Astrocyte (in vitro differentiated cells and primary cell): Measurements from ENCODE around the gene CNTN1. TPM values are rescaled to one million over a fixed set of nuclear protein-coding genes. Genes with fewer than 3 reads are reported as not detected.

Experiments
- DNase-seq: peaks from one replicate; pipeline ENCODE4 v3.0.0-alpha.2; 2010; ENCODE audit warnings: low read depth
- FAIRE-seq: peaks from 2 replicates; lab custom pipeline; 2011; peaks lifted over from hg19 to GRCh38; lab: Jason Lieb, UNC
- H2AFZ ChIP-seq: 2 replicates; pipeline ENCODE4 v1.6.0; 2012; ENCODE audit warnings: low read depth, low read length, inconsistent platforms
- H3K27ac ChIP-seq: 2 replicates; pipeline ENCODE4 v1.5.1; 2011; ENCODE audit warnings: low read depth, low read length, inconsistent platforms
- H3K27me3 ChIP-seq: 2 replicates; pipeline ENCODE4 v1.6.0; 2011; ENCODE audit warnings: low read length, inconsistent platforms; ENCODE audit not compliant: insufficient read depth
- H3K36me3 ChIP-seq: 2 replicates; pipeline ENCODE4 v1.5.1; 2011; ENCODE audit warnings: low read length, inconsistent platforms; ENCODE audit not compliant: insufficient read depth
- H3K4me1 ChIP-seq: 2 replicates; pipeline ENCODE4 v1.5.1; 2011; ENCODE audit warnings: low read length, inconsistent platforms; ENCODE audit not compliant: insufficient read depth
- H3K4me2 ChIP-seq: 2 replicates; pipeline ENCODE4 v1.6.0; 2012; ENCODE audit warnings: low read length, inconsistent platforms
- H3K4me3 ChIP-seq: 2 replicates; pipeline ENCODE4 v1.5.1; 2011; ENCODE audit warnings: low read depth, mild to moderate bottlenecking, low read length, inconsistent platforms; ENCODE audit not compliant: insufficient read depth
- H3K79me2 ChIP-seq: 2 replicates; pipeline ENCODE4 v1.6.0; 2012; ENCODE audit warnings: mild to moderate bottlenecking, low read length, inconsistent platforms; ENCODE audit not compliant: insufficient read depth
- H3K9ac ChIP-seq: 2 replicates; pipeline ENCODE4 v1.6.0; 2012; ENCODE audit warnings: mild to moderate bottlenecking, low read length, inconsistent platforms
- H3K9me3 ChIP-seq: 2 replicates; pipeline ENCODE4 v1.5.1; 2012; ENCODE audit warnings: low read depth, mild to moderate bottlenecking, low read length, inconsistent platforms; ENCODE audit not compliant: insufficient read depth
- H4K20me1 ChIP-seq: 2 replicates; pipeline ENCODE4 v1.6.0; 2012; ENCODE audit warnings: low read length, inconsistent platforms; ENCODE audit not compliant: insufficient read depth
- H3K27ac Mint-ChIP-seq: one replicate; pipeline ENCODE4 v1.8.0; 2021; ENCODE audit warnings: mild to moderate bottlenecking, mixed read lengths; ENCODE audit not compliant: unreplicated experiment
- H3K27me3 Mint-ChIP-seq: one replicate; pipeline ENCODE4 v1.8.0; 2021; ENCODE audit warnings: low read depth, mixed read lengths; ENCODE audit not compliant: unreplicated experiment
- H3K36me3 Mint-ChIP-seq: one replicate; pipeline ENCODE4 v1.8.0; 2021; ENCODE audit warnings: low read depth, mixed read lengths; ENCODE audit not compliant: unreplicated experiment
- H3K4me1 Mint-ChIP-seq: one replicate; pipeline ENCODE4 v1.8.0; 2021; ENCODE audit warnings: low read depth, mixed read lengths; ENCODE audit not compliant: unreplicated experiment
- H3K4me3 Mint-ChIP-seq: one replicate; pipeline ENCODE4 v1.8.0; 2021; ENCODE audit warnings: mild to moderate bottlenecking, moderate library complexity, mixed read lengths; ENCODE audit not compliant: unreplicated experiment
- H3K9me3 Mint-ChIP-seq: one replicate; pipeline ENCODE4 v1.8.0; 2021; ENCODE audit warnings: mild to moderate bottlenecking, mixed read lengths; ENCODE audit not compliant: unreplicated experiment
- EZH2 ChIP-seq: IDR thresholded peaks from 2 replicates; pipeline ENCODE4 v1.6.1; 2012; ENCODE audit warnings: mild to moderate bottlenecking, low read length, inconsistent platforms; ENCODE audit not compliant: insufficient read depth
- total RNA-seq: library from RNA; stranded (reverse); gene quantifications from 2 replicates; pipeline ENCODE4 v1.2.1, GENCODE V29; 2021
- TF ChIP-seq, protein P1 (sequence below): IDR thresholded peaks from 2 replicates; pipeline ENCODE4 v1.5.1; 2011; ENCODE audit warnings: low read depth, mild to moderate bottlenecking, inconsistent platforms, low read length, moderate library complexity; ENCODE audit not compliant: insufficient read depth

The CNTN1 gene
- total RNA-seq, 1 donor from 2014 or later, result 2.1 TPM

DNA sequence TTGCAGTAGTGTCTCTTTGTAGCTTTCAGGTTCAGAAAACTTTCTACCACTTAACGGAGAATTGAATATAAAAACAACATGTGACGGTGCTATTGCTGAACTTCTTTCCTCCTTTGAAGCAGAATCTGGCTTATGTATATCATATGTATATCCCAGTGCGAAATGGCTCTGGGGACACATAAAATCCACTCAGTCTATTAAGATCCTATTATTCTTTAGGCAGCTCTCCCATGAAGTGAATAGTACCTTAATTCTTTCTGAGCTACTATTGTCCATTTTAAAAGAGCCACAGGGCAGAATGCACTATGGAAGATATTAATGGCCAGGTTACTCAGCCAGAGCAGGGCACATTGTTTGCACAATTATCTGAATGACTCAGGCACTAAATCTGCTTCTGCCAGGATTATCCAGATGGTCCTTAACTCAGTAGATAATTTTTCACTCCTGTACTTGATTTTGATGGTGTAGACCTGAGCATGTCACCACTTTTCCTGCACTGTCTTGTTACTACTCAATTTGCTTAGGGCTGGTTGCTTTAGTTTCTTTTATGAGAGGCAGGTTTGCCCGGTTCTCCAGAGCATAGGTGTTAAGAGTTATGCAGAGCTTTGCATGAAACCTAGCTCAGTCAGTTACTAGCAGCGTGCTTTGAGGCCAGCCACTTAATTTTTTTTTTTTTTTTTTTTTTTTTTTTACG lies 5.5 kb downstream of the CNTN1 start:
- DNase-seq (no peak), FAIRE-seq (no peak)
- H3K27ac Mint-ChIP-seq, result no peak overlapping the region
- Histone ChIP-seq H4K20me1 (no peaks in the 10 kb centered on the region), H3K4me1 (no peaks in the 10 kb centered on the region), H3K27ac (no peak overlapping the region), H3K27me3 (peaks cover 13% of the 10 kb centered on the region), H3K9me3 (no peaks in the 10 kb centered on the region), H2AFZ (no peak overlapping the region), H3K79me2 (no peaks in the 10 kb centered on the region), H3K36me3 (no peaks in the 10 kb centered on the region), H3K9ac (no peak overlapping the region), H3K4me3 (no peak overlapping the region), H3K4me2 (no peak overlapping the region)
- H3K4me3 Mint-ChIP-seq, result no peak overlapping the region
- H3K27me3 Mint-ChIP-seq, result no peaks in the 10 kb centered on the region
- no peaks in the 10 kb centered on the region for H3K36me3 Mint-ChIP-seq
- no peaks in the 10 kb centered on the region for H3K9me3 Mint-ChIP-seq
- no peaks in the 10 kb centered on the region for H3K4me1 Mint-ChIP-seq
- TF ChIP-seq, protein P1, sequence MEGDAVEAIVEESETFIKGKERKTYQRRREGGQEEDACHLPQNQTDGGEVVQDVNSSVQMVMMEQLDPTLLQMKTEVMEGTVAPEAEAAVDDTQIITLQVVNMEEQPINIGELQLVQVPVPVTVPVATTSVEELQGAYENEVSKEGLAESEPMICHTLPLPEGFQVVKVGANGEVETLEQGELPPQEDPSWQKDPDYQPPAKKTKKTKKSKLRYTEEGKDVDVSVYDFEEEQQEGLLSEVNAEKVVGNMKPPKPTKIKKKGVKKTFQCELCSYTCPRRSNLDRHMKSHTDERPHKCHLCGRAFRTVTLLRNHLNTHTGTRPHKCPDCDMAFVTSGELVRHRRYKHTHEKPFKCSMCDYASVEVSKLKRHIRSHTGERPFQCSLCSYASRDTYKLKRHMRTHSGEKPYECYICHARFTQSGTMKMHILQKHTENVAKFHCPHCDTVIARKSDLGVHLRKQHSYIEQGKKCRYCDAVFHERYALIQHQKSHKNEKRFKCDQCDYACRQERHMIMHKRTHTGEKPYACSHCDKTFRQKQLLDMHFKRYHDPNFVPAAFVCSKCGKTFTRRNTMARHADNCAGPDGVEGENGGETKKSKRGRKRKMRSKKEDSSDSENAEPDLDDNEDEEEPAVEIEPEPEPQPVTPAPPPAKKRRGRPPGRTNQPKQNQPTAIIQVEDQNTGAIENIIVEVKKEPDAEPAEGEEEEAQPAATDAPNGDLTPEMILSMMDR, result no peak
- TF ChIP-seq EZH2, result no peak

DNA sequence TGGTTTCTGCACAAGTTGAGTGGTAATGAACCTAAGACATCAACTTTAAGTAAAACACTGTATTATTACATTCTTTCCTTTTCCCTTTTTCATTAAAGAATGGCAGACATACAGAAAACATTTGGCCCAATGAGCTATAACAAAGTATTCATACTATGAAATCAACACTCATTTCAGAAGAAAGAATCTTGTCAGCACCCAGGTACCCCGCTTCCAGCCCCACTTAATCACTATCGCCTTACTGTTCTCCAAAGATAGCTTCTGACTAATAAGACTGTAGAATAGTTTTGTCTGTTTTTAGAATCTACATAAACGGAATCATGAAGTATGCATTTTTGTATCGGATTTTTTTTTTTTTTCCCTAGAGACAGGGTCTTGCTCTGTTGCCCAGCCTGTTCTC lies 9.5 kb downstream of the CNTN1 start:
- no peak for FAIRE-seq
- H3K27ac Mint-ChIP-seq, result no peak overlapping the region

DNA sequence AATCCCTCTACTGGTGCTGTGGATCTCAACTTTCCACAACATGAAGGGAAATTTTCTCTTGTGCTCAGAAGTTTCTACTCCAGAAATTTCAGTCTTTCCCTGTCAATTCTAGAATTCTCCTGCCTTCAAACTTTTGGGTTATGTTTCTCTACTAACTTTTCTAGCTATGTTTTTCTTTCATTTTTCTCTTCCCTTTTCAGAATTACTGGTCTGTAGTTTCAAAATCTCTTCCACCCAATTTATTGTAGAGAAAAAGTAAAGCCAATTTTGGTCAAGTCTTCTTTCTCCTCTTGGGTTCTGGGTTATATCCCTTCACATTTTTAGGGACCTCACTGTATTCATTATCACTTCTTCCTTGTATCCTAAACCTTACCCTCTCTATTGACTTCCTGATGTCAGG lies 18.9 kb downstream of the CNTN1 start:
- Mint-ChIP-seq H3K27ac (no peak overlapping the region), H3K36me3 (no peaks in the 10 kb centered on the region), H3K27me3 (peaks cover 3% of the 10 kb centered on the region), H3K4me1 (no peaks in the 10 kb centered on the region), H3K4me3 (no peak overlapping the region), H3K9me3 (no peaks in the 10 kb centered on the region)
- no peak overlapping the region for H2AFZ ChIP-seq
- no peak overlapping the region for H3K4me3 ChIP-seq
- no peak for TF ChIP-seq EZH2
- TF ChIP-seq, protein P1, result no peak
- H4K20me1 ChIP-seq, result no peaks in the 10 kb centered on the region
- no peak for DNase-seq
- no peaks in the 10 kb centered on the region for H3K36me3 ChIP-seq
- no peak for FAIRE-seq
- no peaks in the 10 kb centered on the region for H3K79me2 ChIP-seq
- no peak overlapping the region for H3K9ac ChIP-seq
- no peaks in the 10 kb centered on the region for H3K9me3 ChIP-seq
- no peaks in the 10 kb centered on the region for H3K4me1 ChIP-seq
- H3K4me2 ChIP-seq, result no peak overlapping the region
- H3K27ac ChIP-seq, result no peak overlapping the region
- H3K27me3 ChIP-seq, result no peaks in the 10 kb centered on the region

More for the DNA sequence above, 9.5 kb downstream of the CNTN1 start:
- Histone ChIP-seq H3K27me3 (no peaks in the 10 kb centered on the region), H3K27ac (no peak overlapping the region), H3K79me2 (no peaks in the 10 kb centered on the region), H3K9ac (no peak overlapping the region), H4K20me1 (no peaks in the 10 kb centered on the region), H3K9me3 (no peaks in the 10 kb centered on the region), H3K4me3 (no peak overlapping the region), H2AFZ (no peak overlapping the region), H3K4me2 (no peak overlapping the region), H3K4me1 (no peaks in the 10 kb centered on the region), H3K36me3 (no peaks in the 10 kb centered on the region)
- TF ChIP-seq EZH2, result no peak
- no peaks in the 10 kb centered on the region for H3K4me1 Mint-ChIP-seq
- no peak for DNase-seq
- H3K4me3 Mint-ChIP-seq, result no peak overlapping the region
- H3K9me3 Mint-ChIP-seq, result no peaks in the 10 kb centered on the region
- no peaks in the 10 kb centered on the region for H3K36me3 Mint-ChIP-seq
- peaks cover 3% of the 10 kb centered on the region for H3K27me3 Mint-ChIP-seq
